ENCODE data around the gene RAD17.

Gene RAD17

DNA sequence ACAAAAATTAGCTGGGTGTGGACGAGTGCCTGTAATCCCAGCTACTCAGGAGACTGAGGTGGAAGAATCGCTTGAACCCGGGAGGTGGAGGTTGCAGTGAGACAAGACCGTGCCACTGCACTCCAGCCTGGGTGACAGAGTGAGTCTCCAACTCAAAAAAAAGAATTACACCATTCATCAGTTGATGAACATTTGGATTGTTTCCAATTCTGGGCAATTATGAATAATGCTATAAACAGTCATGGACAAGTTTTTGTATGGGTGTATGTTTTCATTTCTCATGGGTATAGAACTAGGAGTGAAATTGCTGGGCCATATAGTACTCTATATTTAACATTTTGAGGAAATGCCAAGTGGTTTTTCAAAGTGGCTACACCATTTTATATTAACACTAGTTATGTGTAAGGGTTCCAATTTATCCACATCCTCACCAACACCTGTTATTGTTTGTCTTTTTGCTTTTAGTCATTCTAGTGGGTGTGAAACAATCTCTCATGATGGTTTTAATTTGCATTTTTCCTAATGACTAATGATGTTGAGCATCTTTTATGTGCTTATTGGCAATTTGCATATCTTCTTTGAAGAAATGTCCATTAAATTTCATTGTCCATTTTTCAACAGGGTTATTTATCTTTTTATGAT is 28.0 kb upstream of the RAD17 start:
- TF ChIP-seq, protein P1, sequence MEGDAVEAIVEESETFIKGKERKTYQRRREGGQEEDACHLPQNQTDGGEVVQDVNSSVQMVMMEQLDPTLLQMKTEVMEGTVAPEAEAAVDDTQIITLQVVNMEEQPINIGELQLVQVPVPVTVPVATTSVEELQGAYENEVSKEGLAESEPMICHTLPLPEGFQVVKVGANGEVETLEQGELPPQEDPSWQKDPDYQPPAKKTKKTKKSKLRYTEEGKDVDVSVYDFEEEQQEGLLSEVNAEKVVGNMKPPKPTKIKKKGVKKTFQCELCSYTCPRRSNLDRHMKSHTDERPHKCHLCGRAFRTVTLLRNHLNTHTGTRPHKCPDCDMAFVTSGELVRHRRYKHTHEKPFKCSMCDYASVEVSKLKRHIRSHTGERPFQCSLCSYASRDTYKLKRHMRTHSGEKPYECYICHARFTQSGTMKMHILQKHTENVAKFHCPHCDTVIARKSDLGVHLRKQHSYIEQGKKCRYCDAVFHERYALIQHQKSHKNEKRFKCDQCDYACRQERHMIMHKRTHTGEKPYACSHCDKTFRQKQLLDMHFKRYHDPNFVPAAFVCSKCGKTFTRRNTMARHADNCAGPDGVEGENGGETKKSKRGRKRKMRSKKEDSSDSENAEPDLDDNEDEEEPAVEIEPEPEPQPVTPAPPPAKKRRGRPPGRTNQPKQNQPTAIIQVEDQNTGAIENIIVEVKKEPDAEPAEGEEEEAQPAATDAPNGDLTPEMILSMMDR (IDR thresholded peaks at IDR 0.05), result no peak

DNA sequence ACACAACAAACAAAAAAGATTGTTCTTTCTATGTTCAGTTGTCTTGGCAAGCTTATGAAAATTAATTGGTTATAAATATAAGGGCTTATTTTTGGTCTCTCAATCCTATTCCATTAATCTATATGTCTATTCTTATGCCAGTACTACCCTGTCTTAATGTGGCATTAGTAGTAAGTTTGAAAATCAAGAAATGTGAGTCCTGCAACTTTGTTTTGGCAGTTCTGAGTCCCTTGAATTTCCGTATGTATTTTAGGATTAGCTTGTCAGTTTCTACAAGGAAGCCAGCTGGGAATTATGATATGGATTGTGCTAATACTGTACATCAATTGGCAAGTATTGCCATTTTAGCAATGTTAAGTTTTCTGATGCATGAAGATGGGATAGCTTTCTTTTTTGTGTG is 26.5 kb upstream of the RAD17 start:
- TF ChIP-seq, protein P1 (IDR thresholded peaks at IDR 0.05), result no peak

DNA sequence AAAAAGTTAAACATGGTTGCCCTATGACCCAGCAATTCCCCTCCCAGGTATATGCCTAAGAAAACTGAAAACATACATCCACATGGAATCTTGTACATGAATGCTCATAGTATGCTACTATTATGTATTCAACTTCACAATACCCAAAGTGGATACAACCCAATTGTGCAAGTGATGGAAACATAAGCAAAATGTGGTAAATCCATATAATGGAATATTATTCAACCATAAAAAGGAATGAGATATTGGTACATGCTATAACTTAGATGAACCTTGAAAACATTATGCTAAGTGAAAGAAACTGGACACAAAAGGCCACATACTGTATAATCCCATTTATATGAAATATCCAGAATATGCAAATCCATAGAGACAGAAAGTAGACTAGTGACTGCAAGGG is 19.0 kb upstream of the RAD17 start:
- TF ChIP-seq, protein P1 (IDR thresholded peaks at IDR 0.05), result no peak

DNA sequence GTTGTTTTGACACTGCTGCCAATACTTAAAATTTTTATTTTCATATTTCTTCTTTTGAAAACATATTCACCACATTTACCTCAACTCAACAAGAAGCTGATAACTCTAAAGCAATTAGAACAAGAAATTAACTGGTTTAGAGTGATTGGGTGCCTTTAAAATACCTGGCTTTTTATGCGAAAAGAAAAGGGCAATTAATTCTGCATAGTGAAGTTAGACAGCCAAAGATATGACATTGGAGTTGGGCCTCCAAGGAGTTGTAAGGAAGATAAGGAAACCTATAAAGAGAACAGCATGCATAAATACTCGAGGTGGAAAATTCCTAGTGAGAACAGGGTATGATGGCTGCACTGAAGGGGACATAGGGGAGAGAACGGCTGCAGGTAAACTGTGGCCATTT is 9.9 kb upstream of the RAD17 start:
- TF ChIP-seq, protein P1 (IDR thresholded peaks at IDR 0.05), result no peak

DNA sequence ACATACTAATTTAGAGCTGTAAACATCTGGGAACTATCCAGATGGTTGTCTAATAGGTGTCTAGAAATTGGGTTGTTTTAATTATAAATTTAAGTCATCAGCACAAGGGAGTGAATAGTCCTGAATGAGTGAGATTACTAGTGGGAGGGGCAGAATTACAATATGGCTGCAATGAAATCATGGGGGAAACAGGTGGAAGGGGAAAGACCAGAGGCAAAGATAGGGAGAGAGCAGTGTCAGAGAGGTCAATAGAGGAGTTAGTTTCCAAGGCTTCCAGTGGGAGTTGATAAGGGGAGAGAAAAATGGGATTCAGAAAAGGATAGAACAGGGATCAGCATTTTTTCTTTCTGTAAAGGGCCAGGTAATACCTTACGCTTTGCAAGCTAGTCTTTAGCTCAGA is 9.2 kb upstream of the RAD17 start:
- TF ChIP-seq, protein P1 (IDR thresholded peaks at IDR 0.05), result no peak

DNA sequence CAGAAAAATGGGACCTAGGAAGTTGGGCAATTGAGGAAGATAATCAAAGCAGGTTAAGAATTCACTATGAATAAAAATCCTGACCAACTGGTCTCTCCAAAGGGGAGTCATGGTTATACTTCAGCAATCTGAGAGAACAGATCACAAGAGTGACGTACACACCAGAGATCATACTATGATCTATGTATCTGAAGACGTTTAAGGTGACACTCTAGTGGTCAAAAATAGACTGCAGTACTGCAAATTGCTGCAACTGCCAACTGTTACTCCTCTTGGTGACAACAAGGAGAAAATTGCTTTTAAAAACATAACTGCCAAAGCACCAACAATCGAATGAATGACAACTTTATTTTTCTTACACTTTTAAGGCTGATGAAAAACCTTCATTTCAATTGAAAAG is 5.2 kb upstream of the RAD17 start:
- TF ChIP-seq, protein P1 (IDR thresholded peaks at IDR 0.05), result peak; percentile 51

DNA sequence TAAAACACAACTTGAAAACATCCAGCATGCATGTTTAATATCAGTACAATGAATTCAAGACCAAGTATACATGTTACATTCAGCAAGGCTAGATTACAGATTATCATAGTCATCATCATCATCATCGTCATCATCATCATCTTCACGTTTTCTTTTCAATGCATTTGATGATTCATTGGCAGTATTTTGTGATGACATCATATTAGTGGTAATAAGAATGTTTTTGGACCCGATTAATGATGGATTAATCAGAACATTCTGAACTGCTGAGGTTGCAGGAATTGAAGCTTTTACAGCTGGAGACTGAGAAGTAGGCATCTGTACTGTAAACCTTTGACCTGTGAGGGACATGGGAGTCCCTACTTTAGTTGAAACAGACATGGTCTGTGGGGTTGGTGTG is 4.8 kb upstream of the RAD17 start:
- TF ChIP-seq, protein P1 (IDR thresholded peaks at IDR 0.05), result no peak

Data from LNCAP (cell line).